ENCODE data around the gene UNC13A.

UNC13A gene

DNA sequence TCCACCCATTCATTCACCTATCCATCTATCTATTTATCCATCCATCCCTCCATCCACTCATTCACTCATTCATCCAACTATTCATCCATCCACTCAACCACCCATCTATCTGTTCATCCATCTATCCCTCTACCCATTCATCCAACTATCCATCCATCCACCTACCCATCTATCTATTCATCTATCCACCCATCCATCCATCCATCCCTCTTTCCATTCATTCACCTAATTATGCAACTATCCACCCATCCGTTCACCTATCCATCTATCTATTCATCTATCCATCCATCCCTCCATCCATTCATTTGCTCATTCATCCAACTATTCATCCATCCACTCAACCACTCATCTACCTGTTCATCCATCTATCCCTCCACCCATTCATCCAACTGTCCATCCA lies 54.5 kb downstream of the UNC13A start:
- no peak overlapping the region for H3K4me3 ChIP-seq (ENCODE audit: low read length)
- TF ChIP-seq, protein P1, sequence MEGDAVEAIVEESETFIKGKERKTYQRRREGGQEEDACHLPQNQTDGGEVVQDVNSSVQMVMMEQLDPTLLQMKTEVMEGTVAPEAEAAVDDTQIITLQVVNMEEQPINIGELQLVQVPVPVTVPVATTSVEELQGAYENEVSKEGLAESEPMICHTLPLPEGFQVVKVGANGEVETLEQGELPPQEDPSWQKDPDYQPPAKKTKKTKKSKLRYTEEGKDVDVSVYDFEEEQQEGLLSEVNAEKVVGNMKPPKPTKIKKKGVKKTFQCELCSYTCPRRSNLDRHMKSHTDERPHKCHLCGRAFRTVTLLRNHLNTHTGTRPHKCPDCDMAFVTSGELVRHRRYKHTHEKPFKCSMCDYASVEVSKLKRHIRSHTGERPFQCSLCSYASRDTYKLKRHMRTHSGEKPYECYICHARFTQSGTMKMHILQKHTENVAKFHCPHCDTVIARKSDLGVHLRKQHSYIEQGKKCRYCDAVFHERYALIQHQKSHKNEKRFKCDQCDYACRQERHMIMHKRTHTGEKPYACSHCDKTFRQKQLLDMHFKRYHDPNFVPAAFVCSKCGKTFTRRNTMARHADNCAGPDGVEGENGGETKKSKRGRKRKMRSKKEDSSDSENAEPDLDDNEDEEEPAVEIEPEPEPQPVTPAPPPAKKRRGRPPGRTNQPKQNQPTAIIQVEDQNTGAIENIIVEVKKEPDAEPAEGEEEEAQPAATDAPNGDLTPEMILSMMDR (conservative IDR thresholded peaks at IDR 0.05; ENCODE audit: low read depth, low read length) = no peak
- no peak for DNase-seq (ENCODE audit: low read depth)

DNA sequence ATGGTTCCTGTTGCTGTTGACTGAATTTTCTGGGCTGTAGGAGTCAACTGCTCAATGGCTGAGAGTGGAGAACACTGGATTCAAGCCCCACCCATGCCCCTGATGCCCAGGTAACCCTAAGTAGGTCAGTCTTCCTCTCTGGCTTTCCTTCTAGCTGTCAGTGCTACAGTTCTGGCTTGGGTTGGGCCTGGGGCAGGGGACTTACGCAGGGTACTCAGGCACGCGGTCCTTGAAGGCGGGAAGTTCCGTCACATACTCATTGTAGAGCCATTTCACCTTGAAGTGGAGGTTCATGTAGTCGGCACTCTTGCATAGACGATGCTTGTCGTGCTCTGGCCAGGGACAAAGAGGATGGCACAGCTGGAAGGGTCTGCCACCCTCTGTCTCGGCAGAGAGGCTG lies 55.6 kb downstream of the UNC13A start:
- DNase-seq (ENCODE audit: low read depth) = no peak
- TF ChIP-seq, protein P1 (conservative IDR thresholded peaks at IDR 0.05; ENCODE audit: low read depth, low read length) = no peak

DNA sequence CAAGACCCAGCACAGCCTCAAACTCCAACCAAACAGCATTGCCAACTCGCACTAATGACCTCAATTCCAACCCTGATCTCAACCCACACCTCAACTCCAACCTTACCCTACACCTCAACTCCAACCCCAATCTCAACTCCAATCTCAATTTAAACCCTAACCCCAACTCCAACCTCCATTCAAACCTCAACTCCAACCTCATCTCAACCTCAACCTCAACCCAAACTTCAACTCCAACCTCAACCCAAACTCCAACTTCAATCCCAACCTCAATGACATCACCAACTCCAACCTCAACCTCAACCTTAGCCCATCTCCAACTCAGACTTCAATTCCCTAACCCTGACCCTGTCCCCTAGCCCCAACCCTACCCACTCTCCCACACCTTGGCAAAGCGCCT lies 58.4 kb downstream of the UNC13A start:
- TF ChIP-seq, protein P1 (conservative IDR thresholded peaks at IDR 0.05; ENCODE audit: low read depth, low read length) = no peak
- DNase-seq (ENCODE audit: low read depth) = no peak
- no peak overlapping the region for H3K4me3 ChIP-seq (ENCODE audit: low read length)

More for the DNA sequence above, 55.6 kb downstream of the UNC13A start:
- no peak overlapping the region for H3K4me3 ChIP-seq (ENCODE audit: low read length)

DNA sequence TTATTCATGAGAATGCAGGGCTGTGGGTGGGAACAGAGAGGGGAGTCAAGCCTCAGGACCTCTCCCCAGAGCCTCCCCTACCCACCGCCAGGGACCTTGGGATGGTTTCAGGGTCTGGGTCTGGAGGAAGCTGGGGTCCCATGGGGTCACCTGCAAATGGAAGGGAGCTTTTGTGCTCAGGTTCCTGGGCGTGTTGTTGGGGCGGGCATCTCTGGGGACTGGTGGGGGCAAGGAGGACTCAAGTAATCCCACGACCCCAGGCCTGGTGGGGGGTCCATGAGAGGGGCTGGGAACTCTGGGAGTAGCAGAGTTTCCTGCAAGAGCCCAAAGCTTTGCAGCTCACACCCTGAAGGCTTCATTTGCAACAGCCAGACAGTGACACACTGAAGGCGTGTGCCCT lies 60.2 kb downstream of the UNC13A start:
- TF ChIP-seq, protein P1 (conservative IDR thresholded peaks at IDR 0.05; ENCODE audit: low read depth, low read length) = no peak
- no peak for DNase-seq (ENCODE audit: low read depth)
- no peak overlapping the region for H3K4me3 ChIP-seq (ENCODE audit: low read length)

DNA sequence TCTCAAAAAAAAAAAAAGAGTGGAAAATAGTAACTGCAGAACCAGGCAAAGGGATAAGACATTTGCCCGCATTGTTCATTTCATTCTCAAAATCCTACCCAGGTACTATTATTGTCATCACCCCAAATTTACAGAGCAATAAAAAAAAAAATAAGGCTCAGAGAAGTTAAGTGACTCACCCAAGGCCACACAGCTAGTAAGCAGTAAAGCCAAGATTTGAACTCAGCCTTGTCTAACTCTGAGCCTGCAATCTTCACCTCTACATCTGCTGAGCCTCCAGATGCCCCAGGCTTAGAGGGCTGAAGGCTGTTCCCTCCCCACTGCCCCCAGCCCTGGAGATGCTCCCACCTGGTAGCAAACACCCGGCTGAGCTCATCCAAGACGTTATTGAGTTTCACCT lies 61.0 kb downstream of the UNC13A start:
- TF ChIP-seq, protein P1 (conservative IDR thresholded peaks at IDR 0.05; ENCODE audit: low read depth, low read length) = no peak
- DNase-seq (ENCODE audit: low read depth) = no peak
- no peak overlapping the region for H3K4me3 ChIP-seq (ENCODE audit: low read length)

DNA sequence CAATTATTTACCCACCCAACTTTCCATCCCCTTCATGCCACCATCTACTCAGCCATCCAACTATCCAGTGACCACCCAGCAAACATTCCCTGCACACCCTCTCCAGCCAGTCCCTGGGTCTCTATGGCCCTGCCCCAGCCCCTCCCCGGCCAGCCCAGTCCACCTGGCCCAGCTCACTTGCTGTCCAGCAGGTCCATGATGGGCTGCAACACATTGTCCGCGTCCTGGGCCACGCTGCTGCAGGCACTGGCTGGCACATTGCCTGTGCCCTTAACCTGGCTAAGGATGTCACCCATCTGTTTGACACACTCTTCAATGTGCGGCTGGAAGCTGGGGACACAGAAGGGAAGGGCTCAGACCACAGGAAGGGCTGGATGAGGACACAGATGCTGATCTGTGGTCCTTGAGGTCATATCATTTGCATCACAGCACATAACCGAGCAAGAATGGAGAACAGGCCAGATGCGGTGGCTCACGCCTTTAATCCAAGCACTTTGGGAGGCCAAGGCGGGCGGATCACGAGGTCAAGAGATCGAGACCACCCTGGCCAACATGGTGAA lies 61.6 kb downstream of the UNC13A start:
- TF ChIP-seq, protein P1 (conservative IDR thresholded peaks at IDR 0.05; ENCODE audit: low read depth, low read length) = no peak
- no peak overlapping the region for H3K4me3 ChIP-seq (ENCODE audit: low read length)
- no peak for DNase-seq (ENCODE audit: low read depth)

DNA sequence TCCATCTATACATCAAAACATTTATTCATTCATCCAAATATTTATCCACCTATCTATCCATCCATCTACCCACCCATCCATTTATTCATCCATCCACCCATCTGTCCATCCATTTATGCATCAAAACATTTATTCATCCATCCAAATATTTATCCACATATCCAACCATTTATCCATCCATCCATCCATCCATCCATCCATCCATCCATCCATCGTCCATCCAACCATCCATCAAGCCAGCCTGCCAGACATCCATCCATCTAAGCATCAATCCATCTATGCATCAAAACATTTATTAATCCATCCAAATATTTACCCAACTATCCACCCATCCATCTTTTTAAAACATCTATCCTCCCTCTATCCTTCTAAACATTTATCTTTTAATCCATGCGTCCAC lies 62.2 kb downstream of the UNC13A start:
- no peak overlapping the region for H3K4me3 ChIP-seq (ENCODE audit: low read length)
- TF ChIP-seq, protein P1 (conservative IDR thresholded peaks at IDR 0.05; ENCODE audit: low read depth, low read length) = no peak
- no peak for DNase-seq (ENCODE audit: low read depth)

Data from retinal pigment epithelial cell (primary cell).